Retinal pigment epithelial cell (primary cell): ENCODE data around the gene HUNK.

ENCODE experiments used
- DNase-seq: peaks from one replicate; pipeline ENCODE4 v3.0.0-alpha.2; 2010; ENCODE audit warnings: low read depth
- H3K4me3 ChIP-seq: 2 replicates; pipeline ENCODE4 v1.5.1; 2011; ENCODE audit warnings: mild to moderate bottlenecking, low read length, control low read depth, moderate library complexity
- CTCF ChIP-seq: conservative IDR thresholded peaks from 2 replicates; pipeline ENCODE4 v1.5.1; 2011; ENCODE audit warnings: low read depth, low read length, control low read depth, inconsistent platforms

The HUNK gene

DNA sequence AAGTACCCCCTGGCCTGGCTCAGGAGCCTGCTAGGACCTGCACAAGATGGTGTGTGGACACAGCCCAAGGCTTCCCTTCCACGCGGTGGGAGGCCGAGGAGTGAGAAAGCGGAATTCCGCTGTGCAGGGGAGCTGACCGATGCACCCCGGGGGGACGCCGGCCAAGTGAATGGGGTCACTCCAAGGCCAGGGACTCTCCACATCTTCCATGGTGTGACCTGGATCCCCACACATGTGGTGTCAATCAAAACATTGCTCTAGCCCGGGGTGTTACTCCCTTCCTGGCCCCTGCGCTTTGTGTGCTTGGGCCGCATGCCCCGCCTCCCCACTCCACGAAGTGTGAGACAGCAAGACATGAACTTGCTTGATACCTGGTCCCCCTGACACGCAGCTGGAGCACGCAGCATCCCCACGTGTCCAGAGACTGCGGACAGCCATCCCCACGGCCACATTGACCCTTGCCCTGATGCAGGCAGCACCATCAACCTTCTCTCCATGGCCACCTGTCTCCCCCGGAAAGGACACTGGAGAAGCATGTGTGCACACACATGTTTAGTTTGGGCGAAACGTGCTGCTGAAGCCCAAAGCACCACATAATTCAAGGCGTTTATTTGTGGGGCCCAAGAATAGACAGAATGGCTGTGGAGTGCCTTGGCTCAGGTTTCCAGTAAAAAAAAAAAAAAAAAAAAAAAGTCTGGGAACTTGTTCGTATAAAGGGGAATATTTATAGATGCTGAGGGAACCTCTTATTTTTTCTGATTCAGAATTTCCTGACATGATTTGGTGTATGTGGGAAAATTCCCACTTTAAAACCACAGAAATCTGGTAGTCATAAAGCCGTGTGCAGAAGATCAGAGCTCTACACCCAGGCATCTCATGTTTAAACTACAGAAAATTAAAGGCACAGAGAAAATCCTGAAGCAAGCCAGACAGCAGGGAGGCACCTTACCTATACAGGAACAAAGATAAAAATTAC is 171.7 kb downstream of the HUNK start:
- DNase-seq: no peak
- TF ChIP-seq CTCF: no peak
- H3K4me3 ChIP-seq: no peak overlapping the region

DNA sequence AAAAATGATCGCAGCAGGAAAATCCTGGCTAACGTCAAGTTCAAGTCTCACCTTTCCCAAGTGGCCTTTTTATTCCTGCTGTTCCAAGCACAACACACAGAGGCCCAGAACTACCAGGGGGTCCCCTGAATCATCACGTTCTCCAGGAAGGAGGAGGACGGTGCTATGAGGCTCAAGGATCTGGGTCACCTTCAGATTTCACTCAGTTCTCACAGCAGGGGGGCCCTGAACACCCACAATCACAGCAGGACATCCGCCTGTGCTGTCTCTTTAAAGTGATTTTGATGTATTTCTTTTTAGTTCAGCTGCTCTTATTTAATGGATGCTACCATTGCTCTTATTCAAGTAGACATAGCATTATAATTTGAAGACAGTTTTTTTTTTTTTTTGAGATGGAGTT is 173.4 kb downstream of the HUNK start:
- no peak for TF ChIP-seq CTCF
- DNase-seq: no peak
- H3K4me3 ChIP-seq: no peak overlapping the region

GRCh38 chr21:32048353-32048752 is 175.5 kb downstream of the HUNK start:
- TF ChIP-seq CTCF: no peak

More at GRCh38 chr21:32048353-32048752, 175.5 kb downstream of the HUNK start:
- H3K4me3 ChIP-seq: no peak overlapping the region
- no peak for DNase-seq
